ENCODE measurements around the gene RASAL1.
A peak's percentile ranks its signal among the peaks of the same experiment; 100 is the strongest.

RASAL1 gene

GRCh38 chr12:113164014-113164413, 28.5 kb upstream of the RASAL1 start:
- no peak for DNase-seq
- intact Hi-C loops (cut with DNase I), result no loop called here

DNA sequence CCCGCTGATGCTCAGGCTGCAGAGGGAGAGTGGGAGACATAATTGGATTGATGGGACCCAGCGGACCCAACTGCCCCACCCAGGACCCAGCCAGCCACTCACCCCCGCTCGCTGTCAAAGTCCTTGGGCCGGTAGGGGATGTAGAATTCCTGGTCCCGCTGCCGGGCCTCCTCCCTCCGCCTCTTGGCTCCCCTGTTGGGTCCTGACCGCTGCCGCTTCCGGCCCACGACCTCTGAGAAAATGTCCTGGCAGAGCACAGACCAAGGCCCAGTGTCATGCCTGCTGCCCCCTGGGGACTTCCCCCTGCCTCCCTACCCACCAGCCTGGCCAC, 27.4 kb upstream of the RASAL1 start:
- DNase-seq, result no peak
- intact Hi-C loops (cut with DNase I), result no loop called here

DNA sequence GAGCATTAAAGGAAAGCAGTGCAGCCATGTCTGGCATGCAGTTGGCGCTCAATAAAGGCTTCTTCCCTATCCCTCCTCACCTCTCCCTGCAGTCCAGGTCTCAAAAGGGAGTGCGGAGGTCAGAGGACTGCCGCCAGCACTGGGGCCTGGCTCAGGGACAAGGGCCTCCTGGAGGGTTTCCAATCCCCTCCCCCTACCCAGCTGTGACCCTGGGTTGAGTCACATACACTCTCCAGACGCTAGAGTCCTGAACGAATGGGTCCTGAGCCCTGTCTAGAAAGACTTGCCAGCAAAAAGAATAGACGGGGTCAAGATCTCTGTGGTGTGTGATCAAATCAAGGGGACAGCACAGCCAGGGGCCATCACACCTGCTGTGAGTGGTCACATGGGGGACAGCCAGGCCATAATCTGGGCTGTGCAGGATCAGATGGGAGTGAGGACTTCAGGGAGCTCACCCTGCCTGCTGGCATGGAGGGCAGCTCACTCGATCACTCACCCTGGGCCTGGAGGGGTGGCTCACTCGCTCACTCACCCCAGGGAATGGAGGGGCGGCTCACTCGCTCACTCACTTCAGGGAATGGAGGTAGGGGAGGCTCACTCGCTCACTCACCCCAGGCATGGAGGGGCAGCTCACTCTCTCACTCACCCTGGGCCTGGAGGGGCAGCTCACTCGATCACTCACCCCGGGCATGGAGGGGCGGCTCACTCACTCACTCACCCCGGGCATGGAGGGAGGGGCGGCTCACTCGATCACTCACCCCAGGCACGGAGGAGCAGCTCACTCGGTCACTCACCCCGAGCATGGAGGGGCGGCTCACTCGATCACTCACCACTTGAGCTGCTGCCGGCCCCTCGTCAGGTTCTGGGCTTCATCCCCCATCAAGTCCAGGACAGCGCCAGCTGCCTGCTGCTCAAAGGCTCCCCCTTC, 26.8 kb upstream of the RASAL1 start:
- intact Hi-C loops (cut with DNase I), result no loop called here
- peak in 1 of 10 donors; percentile 41 for DNase-seq

DNA sequence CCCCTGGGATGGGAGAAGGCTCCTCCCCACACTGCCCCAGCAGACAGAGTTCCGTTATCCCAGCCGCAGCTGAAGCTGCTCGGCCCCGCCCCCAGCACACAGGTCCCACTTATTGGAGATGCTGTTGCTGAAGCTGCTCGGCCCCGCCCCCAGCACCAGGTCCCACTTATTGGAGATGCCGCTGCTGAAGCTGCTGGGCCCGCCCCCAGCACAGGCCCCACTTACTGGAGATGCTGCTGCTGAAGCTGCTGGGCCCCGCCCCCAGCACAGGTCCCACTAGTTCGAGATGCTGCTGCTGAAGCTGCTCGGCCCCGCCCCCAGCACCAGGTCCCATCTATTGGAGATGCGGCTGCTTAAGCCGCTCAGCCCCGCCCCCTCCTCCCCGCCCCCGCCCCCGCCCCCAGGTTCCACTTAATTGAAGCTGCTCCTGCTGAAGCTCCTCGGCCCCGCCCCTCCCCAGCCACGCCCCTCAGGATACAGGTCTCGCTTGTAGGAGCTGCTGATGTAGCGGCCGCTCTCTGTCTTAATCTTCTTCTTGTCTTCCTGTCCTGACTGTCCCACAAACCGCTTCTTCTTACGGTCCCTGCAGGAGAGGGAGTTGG, 26.0 kb upstream of the RASAL1 start:
- DNase-seq, result peak in 9 of 10 donors; percentile 24 to 98 (median 84)
- intact Hi-C loops (cut with DNase I), result no loop called here

- peak in 4 of 10 donors; percentile 39 to 89 (median 62) for DNase-seq
- intact Hi-C loops (cut with DNase I), result loop anchor here (10.0 kb wide), 1 partner anchor 65 kb away; no protein-coding TSS in a partner anchor
These were observed 24.4 kb upstream of the RASAL1 start for GRCh38 chr12:113159937-113160336.

- intact Hi-C loops (cut with DNase I), result loop anchor here (10.0 kb wide), 1 partner anchor 64 kb away; no protein-coding TSS in a partner anchor
- DNase-seq, result peak in 1 of 10 donors; percentile 84
These were observed 23.1 kb upstream of the RASAL1 start for GRCh38 chr12:113158439-113159203.

- no peak for DNase-seq
- intact Hi-C loops (cut with DNase I), result loop anchor here (10.0 kb wide), 1 partner anchor 63 kb away; no protein-coding TSS in a partner anchor
These were observed 21.8 kb upstream of the RASAL1 start for GRCh38 chr12:113157218-113157859.

GRCh38 chr12:113155646-113156045, 20.1 kb upstream of the RASAL1 start:
- DNase-seq, result no peak
- intact Hi-C loops (cut with DNase I), result loop anchor here (10.0 kb wide), 1 partner anchor 61 kb away; no protein-coding TSS in a partner anchor

- intact Hi-C loops (cut with DNase I), result loop anchor here (10.0 kb wide), 1 partner anchor 60 kb away; no protein-coding TSS in a partner anchor
- no peak for DNase-seq
These were observed 19.5 kb upstream of the RASAL1 start for GRCh38 chr12:113155060-113155459.

DNA sequence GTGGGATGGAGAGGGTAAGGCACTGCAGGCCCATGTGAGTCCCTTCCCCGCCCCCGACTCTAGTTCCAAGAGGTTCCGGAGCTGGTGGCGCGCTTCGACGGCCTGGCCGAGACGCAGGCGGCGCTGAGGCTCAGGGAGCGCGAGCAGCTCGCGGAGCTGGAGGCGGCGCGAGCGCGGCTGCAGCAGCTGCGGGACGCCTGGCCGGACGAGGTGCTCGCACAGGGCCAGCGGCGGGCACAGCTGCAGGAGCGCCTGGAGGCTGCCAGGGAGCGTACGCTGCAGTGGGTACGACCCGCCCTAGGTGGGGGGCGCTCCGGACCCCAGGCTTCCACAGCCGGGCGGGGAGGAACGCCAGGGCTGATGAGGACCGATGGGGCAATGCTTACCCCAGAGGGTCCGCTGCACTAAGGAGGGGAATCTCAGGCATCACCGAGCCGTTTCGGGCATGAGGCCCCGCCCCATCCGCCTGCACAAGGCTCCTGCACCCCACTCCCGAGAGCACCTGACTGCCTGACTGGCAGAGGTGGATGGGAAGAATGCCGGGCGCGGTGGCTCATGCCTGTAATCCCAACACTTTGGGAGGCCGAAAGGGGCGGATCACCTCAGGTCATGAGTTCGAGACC, 18.9 kb upstream of the RASAL1 start:
- intact Hi-C loops (cut with DNase I), result loop anchor here (10.0 kb wide), 1 partner anchor 60 kb away; no protein-coding TSS in a partner anchor
- peak in 3 of 10 donors; percentile 24 to 81 (median 79) for DNase-seq

- intact Hi-C loops (cut with DNase I), result loop anchor here (1.0 to 10.0 kb wide), 2 partner anchors 58 to 105 kb away; no protein-coding TSS in a partner anchor
- peak; percentile 60 to 97 (median 78) for DNase-seq
These were observed 17.6 kb upstream of the RASAL1 start for GRCh38 chr12:113152835-113153814.

DNA sequence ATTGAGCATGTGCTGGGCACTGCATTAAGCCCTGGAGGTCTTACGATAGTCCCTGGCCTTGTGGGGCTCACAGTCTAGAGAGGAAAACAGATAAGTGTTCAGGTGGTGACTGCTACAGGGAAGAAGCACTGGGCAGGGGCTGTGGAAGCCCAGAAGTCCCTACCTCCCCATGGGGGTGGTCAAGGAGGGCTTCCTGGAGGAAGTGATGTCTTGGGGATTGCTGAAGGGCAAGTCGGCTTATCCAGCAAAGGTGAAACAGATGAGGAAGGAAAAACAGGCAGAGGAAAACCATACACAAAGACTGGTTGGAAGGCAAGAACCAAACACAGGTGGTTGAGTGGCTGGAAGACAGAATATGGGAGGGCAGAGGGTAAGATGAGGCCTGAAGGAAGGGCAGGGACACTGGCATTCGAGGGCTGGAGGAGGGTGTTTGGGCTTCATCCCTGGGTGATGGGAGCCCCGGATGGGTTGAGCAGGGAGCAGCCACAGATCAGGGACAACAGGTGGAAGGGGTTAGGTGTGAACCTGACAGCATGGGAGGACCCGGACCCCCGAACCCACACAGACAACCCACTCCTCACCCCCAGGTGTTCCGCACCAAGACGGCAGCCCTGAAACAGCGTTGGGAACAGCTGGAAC, 16.8 kb upstream of the RASAL1 start:
- no peak for DNase-seq
- intact Hi-C loops (cut with DNase I), result loop anchor here (10.0 kb wide), 1 partner anchor 58 kb away; no protein-coding TSS in a partner anchor

- intact Hi-C loops (cut with DNase I), result loop anchor here (10.0 kb wide), 1 partner anchor 57 kb away; no protein-coding TSS in a partner anchor
- no peak for DNase-seq
These were observed 16.1 kb upstream of the RASAL1 start for GRCh38 chr12:113151655-113152054.

GRCh38 chr12:113149361-113150150, 14.0 kb upstream of the RASAL1 start, which contains the start of gene CFAP73:
Gene CFAP73 (plus strand): TSS chr12:113149724. CDS start chr12:113149858, 134 bp downstream.
- intact Hi-C loops (cut with DNase I), result loop anchor here (10.0 kb wide), 1 partner anchor 55 kb away; no protein-coding TSS in a partner anchor
- DNase-seq, result peak in 9 of 10 donors; percentile 63 to 97 (median 78)

DNA sequence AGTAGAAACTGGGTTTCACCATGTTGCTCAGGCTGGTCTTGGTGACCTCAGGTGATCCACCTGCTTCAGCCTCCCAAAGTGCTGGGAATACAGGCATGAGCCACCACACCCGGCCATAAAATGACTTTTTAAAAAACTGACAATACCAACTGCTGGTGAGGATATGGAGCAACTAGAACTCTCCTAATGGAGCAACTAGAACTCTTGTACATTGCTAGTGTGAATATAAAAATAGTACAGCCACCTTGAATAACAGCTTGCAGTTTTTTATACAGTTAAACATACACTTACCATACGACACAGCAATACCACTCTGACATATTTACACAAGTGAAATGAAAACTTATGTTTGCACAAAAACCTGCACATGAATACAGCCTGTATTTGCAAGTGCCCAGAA, 11.4 kb upstream of the RASAL1 start:
- DNase-seq, result peak in 1 of 10 donors; percentile 29
- intact Hi-C loops (cut with DNase I), result no loop called here

DNA sequence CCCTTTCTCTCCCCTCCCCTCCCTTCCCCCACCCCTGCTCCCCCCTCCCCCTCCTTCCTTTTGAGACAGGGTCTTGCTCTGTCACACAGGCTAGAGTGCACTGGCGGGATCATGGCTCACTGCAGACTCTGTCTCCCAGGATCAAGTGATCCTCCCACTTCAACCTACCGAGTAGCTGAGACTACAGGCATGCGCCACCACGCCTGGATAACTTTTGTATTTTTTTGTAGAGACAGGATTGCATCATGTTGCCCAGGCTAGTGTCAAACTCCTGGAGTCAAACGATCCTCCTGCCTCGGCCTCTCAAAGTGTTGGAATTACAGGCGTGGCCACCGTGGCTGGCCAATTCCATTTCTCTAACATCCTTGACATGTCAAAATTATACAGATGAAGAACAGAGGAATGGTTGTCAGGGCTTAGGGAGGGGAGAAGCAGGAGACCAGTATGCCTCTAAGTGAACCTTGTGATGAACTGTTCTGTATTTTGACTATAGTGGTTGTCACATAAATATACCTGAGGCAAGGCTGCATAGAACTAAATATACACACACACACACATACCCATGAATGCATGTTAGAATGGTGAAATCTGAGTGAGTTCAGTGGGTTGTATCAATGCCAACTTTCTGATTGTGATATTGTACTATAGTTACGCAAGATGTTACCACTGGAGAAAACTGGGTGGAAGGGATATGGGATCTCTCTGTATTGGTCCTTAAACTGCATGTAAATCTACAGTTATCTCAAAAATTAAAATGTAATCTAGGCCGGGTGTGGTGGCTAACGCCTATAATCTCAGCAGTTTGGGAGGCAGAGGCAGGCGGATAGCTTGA, 10.4 kb upstream of the RASAL1 start:
- intact Hi-C loops (cut with DNase I), result no loop called here
- DNase-seq, result peak in 1 of 10 donors; percentile 30
